ENCODE measurements around the gene C6orf15. TPM values are rescaled to one million over a fixed set of nuclear protein-coding genes. Genes with fewer than 3 reads are reported as not detected.
A peak's percentile ranks its signal among the peaks of the same experiment; 100 is the strongest.

C6orf15 gene
- total RNA-seq, 1 experiment from 2014 or later = not detected

DNA sequence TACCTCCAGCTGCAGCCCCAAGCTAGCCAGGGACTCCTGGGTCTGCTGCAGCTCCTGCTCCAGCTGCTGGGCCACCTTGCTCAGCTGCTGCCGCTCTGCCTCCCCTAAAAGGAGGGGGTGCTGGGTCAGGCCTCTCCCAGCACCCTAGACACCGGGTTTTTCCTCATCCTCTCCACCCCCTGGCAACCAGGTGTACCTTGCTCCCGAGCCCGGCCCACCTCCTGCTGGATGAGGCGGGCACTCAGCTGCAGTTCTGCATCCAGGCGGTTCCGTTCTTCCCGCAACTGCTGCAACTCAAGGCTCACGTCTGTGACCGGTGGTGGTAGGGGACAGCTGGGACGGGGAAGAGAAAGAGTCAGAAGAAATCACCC is 32.6 kb upstream of the C6orf15 start:
- H3K27me3 ChIP-seq (replicated peaks; ENCODE audit: control insufficient read depth, insufficient read depth, low read length) = no peaks in the 10 kb centered on the region
- no peaks in the 10 kb centered on the region for H3K36me3 ChIP-seq (ENCODE audit: control insufficient read depth, insufficient read depth, low read length)
- intact Hi-C loops (cut with micrococcal nuclease; ENCODE audit: unreplicated experiment) = no loop called here
- BruUV-seq (replicated peaks) = no TSS peak
- Mint-ChIP-seq H3K4me1 (ENCODE audit: low read depth, unreplicated experiment) (peaks cover 1% of the 10 kb centered on the region), H3K36me3 (ENCODE audit: insufficient read depth, unreplicated experiment) (peaks cover 12% of the 10 kb centered on the region), H3K9me3 (ENCODE audit: unreplicated experiment) (no peaks in the 10 kb centered on the region), H3K4me3 (ENCODE audit: unreplicated experiment) (no peak overlapping the region), H3K27ac (ENCODE audit: unreplicated experiment) (peak overlapping the region; percentile 60), H3K27me3 (ENCODE audit: insufficient read depth, unreplicated experiment) (no peaks in the 10 kb centered on the region)
- no peaks in the 10 kb centered on the region for H3K4me1 ChIP-seq
- H3K4me3 ChIP-seq (ENCODE audit: low read depth, low read length) = no peak overlapping the region
- no peaks in the 10 kb centered on the region for H3K9me3 ChIP-seq
- TF ChIP-seq, protein P1, sequence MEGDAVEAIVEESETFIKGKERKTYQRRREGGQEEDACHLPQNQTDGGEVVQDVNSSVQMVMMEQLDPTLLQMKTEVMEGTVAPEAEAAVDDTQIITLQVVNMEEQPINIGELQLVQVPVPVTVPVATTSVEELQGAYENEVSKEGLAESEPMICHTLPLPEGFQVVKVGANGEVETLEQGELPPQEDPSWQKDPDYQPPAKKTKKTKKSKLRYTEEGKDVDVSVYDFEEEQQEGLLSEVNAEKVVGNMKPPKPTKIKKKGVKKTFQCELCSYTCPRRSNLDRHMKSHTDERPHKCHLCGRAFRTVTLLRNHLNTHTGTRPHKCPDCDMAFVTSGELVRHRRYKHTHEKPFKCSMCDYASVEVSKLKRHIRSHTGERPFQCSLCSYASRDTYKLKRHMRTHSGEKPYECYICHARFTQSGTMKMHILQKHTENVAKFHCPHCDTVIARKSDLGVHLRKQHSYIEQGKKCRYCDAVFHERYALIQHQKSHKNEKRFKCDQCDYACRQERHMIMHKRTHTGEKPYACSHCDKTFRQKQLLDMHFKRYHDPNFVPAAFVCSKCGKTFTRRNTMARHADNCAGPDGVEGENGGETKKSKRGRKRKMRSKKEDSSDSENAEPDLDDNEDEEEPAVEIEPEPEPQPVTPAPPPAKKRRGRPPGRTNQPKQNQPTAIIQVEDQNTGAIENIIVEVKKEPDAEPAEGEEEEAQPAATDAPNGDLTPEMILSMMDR (IDR thresholded peaks at IDR 0.05; ENCODE audit: insufficient read depth in 1 of 2, low read depth in 1 of 2, low read length in 1 of 2, severe bottlenecking in 1 of 2, unreplicated experiment in 1 of 2) = no peak
- DNase-seq = no peak
- CTCF ChIA-PET = no interaction called here
- POLR2A ChIA-PET = no interaction called here

DNA sequence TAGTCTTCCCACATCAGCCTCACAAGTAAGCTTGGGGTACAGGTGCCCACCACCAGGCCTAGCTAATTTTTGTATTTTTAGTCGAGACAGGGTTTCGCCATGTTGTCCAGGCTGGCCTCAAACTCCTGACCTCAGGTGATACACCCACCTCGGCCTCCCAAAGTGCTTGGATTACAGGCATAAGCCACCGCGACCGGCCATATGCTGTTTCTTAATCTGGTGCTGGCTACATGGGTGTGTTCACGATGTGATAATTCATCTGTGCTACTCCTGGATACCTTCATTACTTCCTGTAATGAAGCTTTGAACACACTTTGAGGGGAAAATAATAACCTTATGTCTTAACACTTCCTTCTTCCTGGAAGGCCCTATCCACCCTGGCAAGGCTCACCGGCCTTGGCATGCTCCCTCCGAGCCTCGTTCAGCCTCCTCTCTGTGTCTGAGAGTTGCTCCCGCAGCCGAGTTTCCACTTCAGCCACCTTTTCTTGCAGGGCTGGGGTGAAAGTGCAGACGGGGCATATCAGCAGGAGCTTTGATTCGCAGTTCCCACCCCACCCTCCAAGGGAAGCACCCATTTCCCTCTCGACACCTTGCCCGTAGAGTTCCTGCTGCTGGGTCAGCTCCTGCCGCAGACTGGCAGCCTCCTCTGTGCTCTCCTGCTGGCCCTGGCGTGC is 32.1 kb upstream of the C6orf15 start:
- ChIA-PET CTCF (interaction anchor here (0.6 to 1.5 kb wide), 3 partner anchors 57 to 239 kb away, joined by 3 to 5 read pairs (median 3); no protein-coding TSS in a partner anchor), POLR2A (no interaction called here)
- H3K27me3 ChIP-seq (replicated peaks; ENCODE audit: control insufficient read depth, insufficient read depth, low read length) = no peaks in the 10 kb centered on the region
- Mint-ChIP-seq H3K4me3 (ENCODE audit: unreplicated experiment) (no peak overlapping the region), H3K36me3 (ENCODE audit: insufficient read depth, unreplicated experiment) (peaks cover 9% of the 10 kb centered on the region), H3K27ac (ENCODE audit: unreplicated experiment) (peak overlapping the region; percentile 60), H3K4me1 (ENCODE audit: low read depth, unreplicated experiment) (peaks cover 6% of the 10 kb centered on the region), H3K9me3 (ENCODE audit: unreplicated experiment) (no peaks in the 10 kb centered on the region), H3K27me3 (ENCODE audit: insufficient read depth, unreplicated experiment) (no peaks in the 10 kb centered on the region)
- H3K4me3 ChIP-seq (ENCODE audit: low read depth, low read length) = no peak overlapping the region
- no peaks in the 10 kb centered on the region for H3K9me3 ChIP-seq
- H3K36me3 ChIP-seq (ENCODE audit: control insufficient read depth, insufficient read depth, low read length) = no peaks in the 10 kb centered on the region
- no TSS peak for BruUV-seq (replicated peaks)
- no peak for DNase-seq
- TF ChIP-seq, protein P1 (IDR thresholded peaks at IDR 0.05; ENCODE audit: insufficient read depth in 1 of 2, low read depth in 1 of 2, low read length in 1 of 2, severe bottlenecking in 1 of 2, unreplicated experiment in 1 of 2) = no peak
- no peaks in the 10 kb centered on the region for H3K4me1 ChIP-seq
- intact Hi-C loops (cut with micrococcal nuclease; ENCODE audit: unreplicated experiment) = no loop called here

DNA sequence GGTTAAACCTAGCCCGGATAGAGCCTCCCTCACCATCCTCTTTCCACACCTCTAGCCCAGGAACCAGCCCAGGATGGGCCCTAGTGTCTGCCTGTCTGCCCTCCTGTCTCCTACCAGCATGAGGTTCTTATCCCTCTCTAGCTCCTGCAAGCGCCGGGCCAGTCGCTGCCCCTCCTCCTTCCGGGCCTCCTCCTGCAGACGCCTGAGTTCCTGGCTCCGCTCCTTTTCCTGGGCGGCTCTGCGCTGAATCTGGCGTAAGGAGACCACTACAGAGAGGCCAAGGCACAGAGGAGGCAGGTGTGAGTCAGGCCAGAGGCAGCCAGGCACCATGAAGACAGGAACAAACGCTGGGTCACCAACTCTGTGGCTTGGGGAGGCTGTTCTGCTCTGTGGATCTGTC is 30.8 kb upstream of the C6orf15 start:
- Mint-ChIP-seq H3K27ac (ENCODE audit: unreplicated experiment) (no peak overlapping the region), H3K4me1 (ENCODE audit: low read depth, unreplicated experiment) (peaks cover 7% of the 10 kb centered on the region), H3K4me3 (ENCODE audit: unreplicated experiment) (no peak overlapping the region), H3K27me3 (ENCODE audit: insufficient read depth, unreplicated experiment) (no peaks in the 10 kb centered on the region), H3K36me3 (ENCODE audit: insufficient read depth, unreplicated experiment) (peaks cover 9% of the 10 kb centered on the region), H3K9me3 (ENCODE audit: unreplicated experiment) (no peaks in the 10 kb centered on the region)
- Histone ChIP-seq H3K9me3 (no peaks in the 10 kb centered on the region), H3K4me1 (no peaks in the 10 kb centered on the region), H3K4me3 (ENCODE audit: low read depth, low read length) (no peak overlapping the region), H3K36me3 (ENCODE audit: control insufficient read depth, insufficient read depth, low read length) (no peaks in the 10 kb centered on the region), H3K27me3 (replicated peaks; ENCODE audit: control insufficient read depth, insufficient read depth, low read length) (no peaks in the 10 kb centered on the region)
- DNase-seq = no peak
- ChIA-PET POLR2A (no interaction called here), CTCF (interaction anchor here (1.5 kb wide), 1 partner anchor 56 kb away, joined by 3 read pairs; no protein-coding TSS in a partner anchor)
- intact Hi-C loops (cut with micrococcal nuclease; ENCODE audit: unreplicated experiment) = no loop called here
- TF ChIP-seq, protein P1 (IDR thresholded peaks at IDR 0.05; ENCODE audit: insufficient read depth in 1 of 2, low read depth in 1 of 2, low read length in 1 of 2, severe bottlenecking in 1 of 2, unreplicated experiment in 1 of 2) = no peak
- BruUV-seq (replicated peaks) = no TSS peak

Data from Caco-2 (cell line).